ENCODE measurements around the gene PSMF1. TPM values are rescaled to one million over a fixed set of nuclear protein-coding genes. Genes with fewer than 3 reads are reported as not detected.

The PSMF1 gene
- total and polyA plus RNA-seq, 2 of the 13 experiments (the other 11 are each of a cell fraction or from before 2014, with no cell fraction given): 82.5 to 86.0 TPM

DNA sequence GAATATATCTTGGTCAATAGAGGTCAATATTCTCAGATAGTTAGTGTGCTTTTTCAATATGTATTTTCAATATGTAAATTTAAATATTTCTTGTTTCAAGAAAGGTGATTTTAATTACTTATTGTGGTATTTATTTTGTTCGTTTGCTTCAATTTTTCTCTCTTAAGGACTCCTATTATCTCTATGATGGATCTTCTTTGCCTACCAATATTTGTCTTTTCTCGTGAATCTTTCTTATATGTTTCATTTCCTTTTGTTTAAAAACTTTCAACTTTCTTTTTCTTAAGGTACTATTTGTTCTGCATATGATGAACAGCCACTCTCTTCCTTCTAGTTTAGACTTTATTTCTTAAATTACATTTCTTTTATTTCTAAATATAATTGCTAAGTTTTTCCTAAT is 46.1 kb upstream of the PSMF1 start:
- Histone ChIP-seq H3K4me2 (ENCODE audit: low read depth, low read length) (no peak overlapping the region), H2AFZ (ENCODE audit: low read length) (no peak overlapping the region), H3K4me3 (replicated peaks in 1 of 3; ENCODE audit: insufficient read depth in 1 of 3, low read depth in 2 of 3, low read length in 3 of 3) (no peak overlapping the region), H3K9ac (ENCODE audit: insufficient read depth, low read depth, low read length) (no peak overlapping the region), H3K4me1 (ENCODE audit: insufficient read depth, low read length) (no peaks in the 10 kb centered on the region), H3K36me3 (replicated peaks in 1 of 2; ENCODE audit: control insufficient read depth in 1 of 2, insufficient read depth in 2 of 2, low read length in 2 of 2) (no peaks in the 10 kb centered on the region), H3K79me2 (ENCODE audit: insufficient read depth, low read length) (no peaks in the 10 kb centered on the region), H3K27ac (ENCODE audit: extremely low read length, insufficient read depth, low read length) (no peak overlapping the region), H4K20me1 (ENCODE audit: insufficient read depth, low read length) (no peaks in the 10 kb centered on the region), H3K9me3 (ENCODE audit: low read length) (peaks cover 6% of the 10 kb centered on the region; the same call in 1 of the 2 replicates), H3K27me3 (ENCODE audit: control insufficient read depth in 1 of 2, insufficient read depth in 2 of 2, low read length in 2 of 2) (no peaks in the 10 kb centered on the region)
- WGBS (ENCODE audit: low lambda C conversion rate): 10% methylated on average over 2 of the region's 2 CpGs
- FAIRE-seq (no peak), DNase-seq (ENCODE audit: low spot score) (no peak), ATAC-seq (no peak)
- in situ Hi-C loops (cut with HindIII; ENCODE audit: extremely low pct_ligation_motif_present, low pct_unique_long_range_greater_than_20kb) (no loop called here), intact Hi-C loops (cut with micrococcal nuclease; ENCODE audit: unreplicated experiment) (no loop called here)
- no TSS peak for BruUV-seq (replicated peaks)
- POLR2A ChIA-PET: no interaction called here
- TF ChIP-seq JARID2 (CRISPR knock-in tag; IDR thresholded peaks at IDR 0.05; ENCODE audit: insufficient replicate concordance): no peak
- TF ChIP-seq, protein P1, sequence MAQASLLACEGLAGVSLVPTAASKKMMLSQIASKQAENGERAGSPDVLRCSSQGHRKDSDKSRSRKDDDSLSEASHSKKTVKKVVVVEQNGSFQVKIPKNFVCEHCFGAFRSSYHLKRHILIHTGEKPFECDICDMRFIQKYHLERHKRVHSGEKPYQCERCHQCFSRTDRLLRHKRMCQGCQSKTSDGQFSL (CRISPR knock-in tag; IDR thresholded peaks at IDR 0.05): no peak
- no peak for TF ChIP-seq TSC22D2 (CRISPR knock-in tag; IDR thresholded peaks at IDR 0.05; ENCODE audit: borderline replicate concordance)
- no peak for TF ChIP-seq PHF21A (CRISPR knock-in tag; IDR thresholded peaks at IDR 0.05)
- TF ChIP-seq, protein P2, sequence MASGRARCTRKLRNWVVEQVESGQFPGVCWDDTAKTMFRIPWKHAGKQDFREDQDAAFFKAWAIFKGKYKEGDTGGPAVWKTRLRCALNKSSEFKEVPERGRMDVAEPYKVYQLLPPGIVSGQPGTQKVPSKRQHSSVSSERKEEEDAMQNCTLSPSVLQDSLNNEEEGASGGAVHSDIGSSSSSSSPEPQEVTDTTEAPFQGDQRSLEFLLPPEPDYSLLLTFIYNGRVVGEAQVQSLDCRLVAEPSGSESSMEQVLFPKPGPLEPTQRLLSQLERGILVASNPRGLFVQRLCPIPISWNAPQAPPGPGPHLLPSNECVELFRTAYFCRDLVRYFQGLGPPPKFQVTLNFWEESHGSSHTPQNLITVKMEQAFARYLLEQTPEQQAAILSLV (CRISPR knock-in tag; IDR thresholded peaks at IDR 0.05; ENCODE audit: borderline replicate concordance): no peak
- CTCF ChIA-PET (ENCODE audit: low intra/inter-chr PET ratio, low total read pairs): no interaction called here

DNA sequence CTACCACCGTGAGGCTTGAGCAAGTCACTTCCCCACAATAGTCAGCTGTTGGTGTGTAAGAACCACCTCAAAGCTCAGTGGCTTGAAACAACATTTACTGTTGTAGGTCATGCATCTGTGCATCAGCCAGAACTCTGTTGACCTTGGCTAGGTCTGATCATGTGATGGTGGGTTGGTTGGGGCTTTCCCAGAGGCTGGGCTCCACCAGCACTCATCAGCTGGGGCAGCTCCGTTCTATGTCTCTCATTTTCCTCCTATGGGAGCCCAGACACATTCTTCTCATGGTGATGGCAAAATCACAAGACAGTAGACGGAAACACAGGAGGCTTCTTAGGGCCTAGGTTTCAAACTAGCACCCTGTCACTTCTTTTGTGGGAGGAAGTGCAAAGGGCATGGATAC is 42.8 kb upstream of the PSMF1 start:
- CTCF ChIA-PET (ENCODE audit: low intra/inter-chr PET ratio, low total read pairs): no interaction called here
- Histone ChIP-seq H3K4me3 (replicated peaks in 1 of 3; ENCODE audit: insufficient read depth in 1 of 3, low read depth in 2 of 3, low read length in 3 of 3) (no peak overlapping the region), H3K9me3 (ENCODE audit: low read length) (peaks cover 6% of the 10 kb centered on the region; the same call in 1 of the 2 replicates), H3K27ac (ENCODE audit: extremely low read length, insufficient read depth, low read length) (no peak overlapping the region), H3K4me2 (ENCODE audit: low read depth, low read length) (no peak overlapping the region), H3K27me3 (ENCODE audit: control insufficient read depth in 1 of 2, insufficient read depth in 2 of 2, low read length in 2 of 2) (peaks cover 0 to 2% of the 10 kb centered on the region in 2 experiments; a peak in 1 of 5 replicates), H3K79me2 (ENCODE audit: insufficient read depth, low read length) (no peaks in the 10 kb centered on the region), H2AFZ (ENCODE audit: low read length) (no peak overlapping the region), H4K20me1 (ENCODE audit: insufficient read depth, low read length) (no peaks in the 10 kb centered on the region), H3K36me3 (replicated peaks in 1 of 2; ENCODE audit: control insufficient read depth in 1 of 2, insufficient read depth in 2 of 2, low read length in 2 of 2) (no peaks in the 10 kb centered on the region), H3K9ac (ENCODE audit: insufficient read depth, low read depth, low read length) (no peak overlapping the region), H3K4me1 (ENCODE audit: insufficient read depth, low read length) (no peaks in the 10 kb centered on the region)
- in situ Hi-C loops (cut with HindIII; ENCODE audit: extremely low pct_ligation_motif_present, low pct_unique_long_range_greater_than_20kb): no loop called here
- BruUV-seq (replicated peaks): no TSS peak
- intact Hi-C loops (cut with micrococcal nuclease; ENCODE audit: unreplicated experiment): no loop called here
- no peak for DNase-seq (ENCODE audit: low spot score)
- FAIRE-seq: no peak
- peak; percentile 65 for ATAC-seq
- 15% methylated on average over 3 of the region's 3 CpGs for whole genome bisulfite sequencing (ENCODE audit: low lambda C conversion rate)
- POLR2A ChIA-PET: no interaction called here
- TF ChIP-seq ZNF317 (CRISPR knock-in tag; IDR thresholded peaks at IDR 0.05): peak; percentile 97
- TF ChIP-seq NR2F6 (IDR thresholded peaks at IDR 0.05): no peak
- no peak for TF ChIP-seq NR2F6 (CRISPR knock-in tag; IDR thresholded peaks at IDR 0.05)
- no peak for TF ChIP-seq ZBTB49 (CRISPR knock-in tag; IDR thresholded peaks at IDR 0.05; ENCODE audit: borderline replicate concordance)
- TF ChIP-seq RBAK (CRISPR knock-in tag; IDR thresholded peaks at IDR 0.05): peak; percentile 95
- TF ChIP-seq ZNF615 (CRISPR knock-in tag; IDR thresholded peaks at IDR 0.05; ENCODE audit: borderline replicate concordance): no peak
